ENCODE measurements around the gene DACH1. TPM values are rescaled to one million over a fixed set of nuclear protein-coding genes. Genes with fewer than 3 reads are reported as not detected.

DACH1 gene
- total RNA-seq, 1 donor from 2014 or later, result not detected

DNA sequence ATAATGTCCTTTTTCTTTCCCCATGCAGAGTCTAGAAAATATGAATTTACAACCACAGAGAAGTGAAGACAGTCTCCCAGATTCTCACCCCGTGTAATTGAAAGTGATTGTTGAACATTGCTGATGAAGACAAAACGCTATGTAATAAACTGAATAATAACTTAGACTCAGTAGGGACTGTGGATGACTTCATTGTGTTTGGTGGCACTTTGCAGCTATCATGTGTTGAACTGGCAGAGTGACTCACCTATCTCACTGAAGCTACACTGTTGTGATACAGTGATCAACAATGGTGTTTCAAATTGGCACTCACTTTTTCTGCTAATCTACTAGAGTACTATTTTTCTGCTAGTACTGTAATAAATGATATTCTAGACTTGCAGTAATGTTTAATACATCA, 261.3 kb downstream of the DACH1 start:
- Mint-ChIP-seq H3K27ac (no peak overlapping the region), H3K9me3 (no peaks in the 10 kb centered on the region), H3K4me3 (no peak overlapping the region), H3K36me3 (ENCODE audit: low read depth) (no peaks in the 10 kb centered on the region), H3K4me1 (peaks cover 2% of the 10 kb centered on the region), H3K27me3 (no peaks in the 10 kb centered on the region)
- no peak for ATAC-seq (ENCODE audit: low read depth)
- CTCF ChIA-PET, result no interaction called here
- intact Hi-C loops (cut with micrococcal nuclease), result no loop called here
- TF ChIP-seq, protein P1, sequence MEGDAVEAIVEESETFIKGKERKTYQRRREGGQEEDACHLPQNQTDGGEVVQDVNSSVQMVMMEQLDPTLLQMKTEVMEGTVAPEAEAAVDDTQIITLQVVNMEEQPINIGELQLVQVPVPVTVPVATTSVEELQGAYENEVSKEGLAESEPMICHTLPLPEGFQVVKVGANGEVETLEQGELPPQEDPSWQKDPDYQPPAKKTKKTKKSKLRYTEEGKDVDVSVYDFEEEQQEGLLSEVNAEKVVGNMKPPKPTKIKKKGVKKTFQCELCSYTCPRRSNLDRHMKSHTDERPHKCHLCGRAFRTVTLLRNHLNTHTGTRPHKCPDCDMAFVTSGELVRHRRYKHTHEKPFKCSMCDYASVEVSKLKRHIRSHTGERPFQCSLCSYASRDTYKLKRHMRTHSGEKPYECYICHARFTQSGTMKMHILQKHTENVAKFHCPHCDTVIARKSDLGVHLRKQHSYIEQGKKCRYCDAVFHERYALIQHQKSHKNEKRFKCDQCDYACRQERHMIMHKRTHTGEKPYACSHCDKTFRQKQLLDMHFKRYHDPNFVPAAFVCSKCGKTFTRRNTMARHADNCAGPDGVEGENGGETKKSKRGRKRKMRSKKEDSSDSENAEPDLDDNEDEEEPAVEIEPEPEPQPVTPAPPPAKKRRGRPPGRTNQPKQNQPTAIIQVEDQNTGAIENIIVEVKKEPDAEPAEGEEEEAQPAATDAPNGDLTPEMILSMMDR (IDR thresholded peaks at IDR 0.05), result no peak
- no peak for DNase-seq
- POLR2A ChIA-PET, result no interaction called here

DNA sequence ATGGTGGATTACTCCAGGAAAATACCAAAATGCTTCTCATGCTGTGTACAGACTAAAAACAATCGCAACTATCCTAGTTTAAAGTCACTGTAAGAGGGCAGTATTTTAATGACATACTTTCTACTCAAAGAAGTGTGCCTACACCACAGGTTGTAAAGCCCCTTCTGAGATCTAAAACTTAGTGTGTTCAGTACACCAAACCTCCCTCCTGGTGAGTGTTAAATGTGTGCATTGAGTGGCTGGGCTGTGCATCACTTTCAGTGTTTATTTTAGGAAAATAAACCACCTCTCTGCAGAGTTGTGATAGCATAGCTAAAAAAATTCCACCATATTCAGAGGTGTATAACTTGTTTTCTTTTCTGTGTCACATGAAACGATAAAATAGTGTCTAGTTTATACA, 263.7 kb downstream of the DACH1 start:
- ChIA-PET POLR2A (no interaction called here), CTCF (no interaction called here)
- Mint-ChIP-seq H3K27ac (no peak overlapping the region), H3K9me3 (no peaks in the 10 kb centered on the region), H3K4me3 (no peak overlapping the region), H3K27me3 (no peaks in the 10 kb centered on the region), H3K36me3 (ENCODE audit: low read depth) (no peaks in the 10 kb centered on the region), H3K4me1 (no peaks in the 10 kb centered on the region)
- ATAC-seq (ENCODE audit: low read depth) (no peak), DNase-seq (no peak)
- TF ChIP-seq, protein P1 (IDR thresholded peaks at IDR 0.05), result no peak
- intact Hi-C loops (cut with micrococcal nuclease), result no loop called here

DNA sequence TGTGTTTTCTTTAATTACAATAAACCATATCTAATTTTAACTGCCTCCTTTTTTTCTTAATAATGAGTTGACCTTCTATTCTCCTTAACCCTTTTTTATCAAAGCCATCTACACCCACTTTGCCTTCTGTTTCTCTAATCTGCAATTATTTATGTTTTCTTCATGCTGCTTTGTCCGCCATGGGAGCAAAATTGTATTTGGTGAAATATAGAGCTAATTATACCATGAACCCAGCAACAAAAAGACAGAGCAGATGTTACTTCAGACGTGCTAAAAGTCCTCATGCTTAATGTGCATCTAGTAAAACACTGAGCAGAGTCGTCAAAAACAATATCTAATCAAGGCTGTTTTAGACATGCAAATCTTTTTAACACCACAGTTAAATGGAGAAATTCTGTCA, 264.7 kb downstream of the DACH1 start:
- intact Hi-C loops (cut with micrococcal nuclease), result no loop called here
- Mint-ChIP-seq H3K9me3 (peaks cover 3% of the 10 kb centered on the region), H3K4me3 (no peak overlapping the region), H3K36me3 (ENCODE audit: low read depth) (no peaks in the 10 kb centered on the region), H3K27ac (no peak overlapping the region), H3K27me3 (no peaks in the 10 kb centered on the region), H3K4me1 (no peaks in the 10 kb centered on the region)
- DNase-seq, result no peak
- ChIA-PET CTCF (no interaction called here), POLR2A (no interaction called here)
- TF ChIP-seq, protein P1 (IDR thresholded peaks at IDR 0.05), result no peak
- no peak for ATAC-seq (ENCODE audit: low read depth)

DNA sequence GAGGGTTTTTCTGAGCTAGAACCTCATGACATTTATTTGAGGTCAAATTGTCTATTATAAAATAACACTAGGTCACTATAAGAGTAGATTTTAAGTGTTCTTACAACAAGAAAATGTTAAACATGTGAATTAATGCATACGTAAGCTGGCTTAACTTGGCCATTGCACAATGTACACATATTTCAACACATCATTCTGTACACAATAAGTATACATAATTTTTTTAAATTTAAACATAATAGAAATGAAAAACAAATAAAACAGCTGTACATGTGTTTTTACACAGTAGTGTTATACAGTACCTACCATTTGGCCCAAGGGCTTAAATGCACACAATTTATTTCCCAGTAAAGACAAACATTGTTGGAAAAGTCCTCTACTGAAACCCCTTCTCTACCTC, 269.9 kb downstream of the DACH1 start:
- DNase-seq (no peak), ATAC-seq (ENCODE audit: low read depth) (no peak)
- Mint-ChIP-seq H3K36me3 (ENCODE audit: low read depth) (no peaks in the 10 kb centered on the region), H3K27me3 (no peaks in the 10 kb centered on the region), H3K4me3 (no peak overlapping the region), H3K9me3 (peaks cover 3% of the 10 kb centered on the region), H3K27ac (no peak overlapping the region), H3K4me1 (no peaks in the 10 kb centered on the region)
- POLR2A ChIA-PET, result no interaction called here
- intact Hi-C loops (cut with micrococcal nuclease), result no loop called here
- TF ChIP-seq, protein P1 (IDR thresholded peaks at IDR 0.05), result no peak
- CTCF ChIA-PET, result no interaction called here

DNA sequence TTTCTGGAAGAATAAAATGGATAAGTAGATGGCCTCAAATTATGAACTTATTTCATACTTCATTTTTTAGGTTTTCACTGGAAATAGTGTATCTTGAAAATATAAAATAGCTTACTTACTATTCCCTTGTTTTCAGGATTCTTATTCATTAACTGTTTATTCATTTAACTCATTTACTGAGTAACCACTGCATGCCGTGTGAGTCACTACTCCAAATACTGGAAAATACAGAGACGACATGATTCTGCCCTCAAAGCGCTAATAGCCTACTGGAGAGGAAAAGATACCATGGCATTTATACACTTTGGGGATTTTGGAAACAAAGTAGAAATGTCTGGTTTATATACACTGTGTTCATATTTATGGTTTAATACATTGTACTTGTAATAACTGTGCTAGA, 270.9 kb downstream of the DACH1 start:
- TF ChIP-seq, protein P1 (IDR thresholded peaks at IDR 0.05), result no peak
- CTCF ChIA-PET, result no interaction called here
- H3K9me3 Mint-ChIP-seq, result peaks cover 3% of the 10 kb centered on the region
- no peak overlapping the region for H3K4me3 Mint-ChIP-seq
- POLR2A ChIA-PET, result no interaction called here
- no peak overlapping the region for H3K27ac Mint-ChIP-seq
- H3K36me3 Mint-ChIP-seq (ENCODE audit: low read depth), result no peaks in the 10 kb centered on the region
- no peaks in the 10 kb centered on the region for H3K4me1 Mint-ChIP-seq
- intact Hi-C loops (cut with micrococcal nuclease), result no loop called here
- no peaks in the 10 kb centered on the region for H3K27me3 Mint-ChIP-seq
- no peak for ATAC-seq (ENCODE audit: low read depth)
- no peak for DNase-seq
